Activated CD4-positive, alpha-beta T cell treated with anti-CD3 and anti-CD28 coated beads, Interleukin-2, amount 10 ng/mL, durations not matched to agents 7 days and 5 days (primary cell): ENCODE data around the gene FBXO9. TPM values are rescaled to one million over a fixed set of nuclear protein-coding genes. Genes with fewer than 3 reads are reported as not detected.

Experiments
- CTCF ChIA-PET: fragments of 350-600 bp; sonication (Branson Sonifier 250); formaldehyde crosslinking; loops from one replicate; lab custom pipeline; 2021; ENCODE audit warnings: antibody characterized with exemption; lab: Charles Lee
- POLR2A ChIA-PET: fragments of 350-600 bp; sonication (Branson Sonifier 250); formaldehyde crosslinking; loops from one replicate; lab custom pipeline; 2021; ENCODE audit warnings: antibody characterized with exemption; lab: Charles Lee
- DNase-seq: peaks from one replicate; pipeline ENCODE4 v3.0.0-alpha.2; 2020
- H3K27ac Mint-ChIP-seq: one replicate; pipeline ENCODE4 v1.8.0; 2021; ENCODE audit warnings: mild to moderate bottlenecking, moderate library complexity, mixed read lengths
- H3K27me3 Mint-ChIP-seq: one replicate; pipeline ENCODE4 v1.8.0; 2021; ENCODE audit warnings: mixed read lengths
- H3K36me3 Mint-ChIP-seq: one replicate; pipeline ENCODE4 v1.8.0; 2021; ENCODE audit warnings: low read depth, mixed read lengths
- H3K4me1 Mint-ChIP-seq: one replicate; pipeline ENCODE4 v1.8.0; 2021; ENCODE audit warnings: mixed read lengths
- H3K4me3 Mint-ChIP-seq: one replicate; pipeline ENCODE4 v1.8.0; 2021; ENCODE audit warnings: mild to moderate bottlenecking, moderate library complexity, mixed read lengths
- H3K9me3 Mint-ChIP-seq: one replicate; pipeline ENCODE4 v1.8.0; 2021; ENCODE audit warnings: mixed read lengths
- total RNA-seq, 2 experiments: library from RNA; stranded (reverse); gene quantifications; one replicate each; pipeline ENCODE4 v1.2.3, GENCODE V29; 2021

The FBXO9 gene
- total RNA-seq, 2 experiments from 2014 or later = 72.9 to 88.1 TPM

DNA sequence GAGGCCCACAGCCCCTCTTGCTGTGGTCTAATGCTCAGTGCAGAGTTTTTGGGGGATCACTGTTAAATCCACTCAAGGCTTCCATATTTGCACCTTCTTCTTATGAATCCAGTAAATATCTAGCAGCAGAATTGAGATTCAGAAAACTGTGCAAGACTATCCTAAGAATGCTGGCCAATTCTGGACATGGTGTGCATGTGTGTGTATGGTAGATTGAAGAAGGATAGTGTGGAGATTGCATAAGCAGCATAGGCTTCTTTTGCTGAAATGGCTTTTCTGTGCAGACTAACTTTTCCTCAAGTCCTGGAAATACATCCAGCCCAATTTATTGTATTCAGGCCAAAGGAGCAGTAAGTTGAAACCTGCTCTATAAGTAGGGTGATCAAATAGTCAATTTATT lies 39.7 kb downstream of the FBXO9 start:
- DNase-seq = no peak
- Mint-ChIP-seq H3K27ac (no peak overlapping the region), H3K4me3 (no peak overlapping the region), H3K27me3 (no peaks in the 10 kb centered on the region), H3K36me3 (peaks cover 12% of the 10 kb centered on the region), H3K9me3 (no peaks in the 10 kb centered on the region), H3K4me1 (peaks cover 6% of the 10 kb centered on the region)
- ChIA-PET CTCF (interaction anchor here (0.9 kb wide), 1 partner anchor 375 kb away, joined by 6 read pairs; no protein-coding TSS in a partner anchor), POLR2A (no interaction called here)

GRCh38 chr6:53107091-53107490 lies 41.9 kb downstream of the FBXO9 start:
- H3K27ac Mint-ChIP-seq = no peak overlapping the region
- DNase-seq = no peak
- H3K9me3 Mint-ChIP-seq = no peaks in the 10 kb centered on the region
- peaks cover 11% of the 10 kb centered on the region for H3K4me1 Mint-ChIP-seq
- ChIA-PET POLR2A (no interaction called here), CTCF (interaction anchor here (1.0 to 1.3 kb wide), 2 partner anchors 11 to 38 kb away, joined by 3 to 4 read pairs; no protein-coding TSS in a partner anchor)
- no peaks in the 10 kb centered on the region for H3K27me3 Mint-ChIP-seq
- no peak overlapping the region for H3K4me3 Mint-ChIP-seq
- H3K36me3 Mint-ChIP-seq = peaks cover 3% of the 10 kb centered on the region

DNA sequence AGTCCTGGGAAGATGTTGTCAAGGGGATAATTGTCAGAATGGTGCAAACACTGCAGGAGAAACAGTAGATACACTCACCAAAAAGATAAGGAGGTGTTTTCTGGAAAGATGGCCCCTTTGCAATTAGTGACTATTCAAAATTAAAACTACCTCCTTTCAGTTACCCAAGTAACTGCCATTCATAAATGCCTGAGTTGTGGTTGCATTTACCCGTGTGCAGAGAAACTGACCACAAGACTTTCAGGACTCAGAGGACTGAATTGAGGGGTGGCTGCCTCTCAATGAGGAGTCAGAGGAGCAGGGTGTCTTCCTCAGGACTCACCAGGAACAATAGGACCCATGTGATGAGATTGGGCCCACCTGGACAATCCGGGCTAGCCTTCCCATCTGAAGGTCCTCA lies 44.4 kb downstream of the FBXO9 start:
- Mint-ChIP-seq H3K9me3 (no peaks in the 10 kb centered on the region), H3K4me3 (no peak overlapping the region), H3K27ac (no peak overlapping the region), H3K27me3 (no peaks in the 10 kb centered on the region), H3K36me3 (no peaks in the 10 kb centered on the region), H3K4me1 (peaks cover 21% of the 10 kb centered on the region)
- ChIA-PET POLR2A (no interaction called here), CTCF (no interaction called here)
- no peak for DNase-seq

GRCh38 chr6:53111865-53112264 lies 46.7 kb downstream of the FBXO9 start:
- DNase-seq = no peak
- CTCF ChIA-PET = interaction anchor here (0.7 to 1.0 kb wide), 2 partner anchors 103 to 253 kb away, joined by 3 to 5 read pairs; no protein-coding TSS in a partner anchor
- Mint-ChIP-seq H3K36me3 (no peaks in the 10 kb centered on the region), H3K4me1 (peaks cover 21% of the 10 kb centered on the region), H3K4me3 (no peak overlapping the region), H3K9me3 (no peaks in the 10 kb centered on the region), H3K27me3 (peaks cover 2% of the 10 kb centered on the region), H3K27ac (no peak overlapping the region)
- POLR2A ChIA-PET = interaction anchor here (0.6 kb wide), 1 partner anchor 790 kb away, joined by 3 read pairs; no protein-coding TSS in a partner anchor

DNA sequence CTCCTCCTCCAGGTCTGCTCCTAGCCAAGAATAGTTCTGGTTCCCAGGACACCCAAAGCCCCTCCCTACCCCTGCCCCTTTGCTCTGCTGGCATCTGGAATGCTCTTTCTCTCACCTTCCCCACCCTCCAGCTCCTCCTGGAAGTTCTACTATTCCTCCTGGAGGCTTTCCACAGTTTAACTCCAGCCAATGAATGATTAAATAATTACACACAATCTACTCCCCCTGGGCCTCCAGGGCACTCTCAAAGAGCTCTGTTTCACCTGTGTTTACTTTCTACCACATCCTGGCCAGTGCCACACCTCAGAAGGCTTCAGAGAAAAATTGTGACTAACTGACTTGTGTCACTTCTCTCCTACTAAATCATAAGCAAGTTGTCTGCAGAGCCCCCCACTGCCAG lies 47.2 kb downstream of the FBXO9 start:
- H3K9me3 Mint-ChIP-seq = no peaks in the 10 kb centered on the region
- H3K27ac Mint-ChIP-seq = peak overlapping the region; percentile 84
- POLR2A ChIA-PET = interaction anchor here (0.6 kb wide), 1 partner anchor 789 kb away, joined by 3 read pairs; no protein-coding TSS in a partner anchor
- H3K4me1 Mint-ChIP-seq = peaks cover 21% of the 10 kb centered on the region
- CTCF ChIA-PET = interaction anchor here (0.7 kb wide), 1 partner anchor 103 kb away, joined by 3 read pairs; no protein-coding TSS in a partner anchor
- H3K27me3 Mint-ChIP-seq = peaks cover 2% of the 10 kb centered on the region
- peak; percentile 21 for DNase-seq
- H3K4me3 Mint-ChIP-seq = no peak overlapping the region
- no peaks in the 10 kb centered on the region for H3K36me3 Mint-ChIP-seq

- Mint-ChIP-seq H3K36me3 (no peaks in the 10 kb centered on the region), H3K27me3 (peaks cover 2% of the 10 kb centered on the region), H3K27ac (peak overlapping the region; percentile 84), H3K9me3 (no peaks in the 10 kb centered on the region), H3K4me3 (no peak overlapping the region), H3K4me1 (peaks cover 21% of the 10 kb centered on the region)
- DNase-seq = no peak
- ChIA-PET POLR2A (no interaction called here), CTCF (no interaction called here)
Measured at GRCh38 chr6:53112871-53113270, 47.7 kb downstream of the FBXO9 start.

- Mint-ChIP-seq H3K36me3 (no peaks in the 10 kb centered on the region), H3K9me3 (no peaks in the 10 kb centered on the region), H3K4me3 (no peak overlapping the region), H3K27ac (no peak overlapping the region), H3K27me3 (peaks cover 2% of the 10 kb centered on the region), H3K4me1 (peaks cover 21% of the 10 kb centered on the region)
- CTCF ChIA-PET = interaction anchor here (0.6 kb wide), 1 partner anchor 290 kb away, joined by 3 read pairs; no protein-coding TSS in a partner anchor
- DNase-seq = no peak
- POLR2A ChIA-PET = interaction anchor here (0.5 kb wide), 1 partner anchor 177 kb away, joined by 3 read pairs; no protein-coding TSS in a partner anchor
Measured at GRCh38 chr6:53113742-53114141, 48.5 kb downstream of the FBXO9 start.

GRCh38 chr6:53115113-53115512 lies 49.9 kb downstream of the FBXO9 start:
- Mint-ChIP-seq H3K9me3 (no peaks in the 10 kb centered on the region), H3K27me3 (peaks cover 4% of the 10 kb centered on the region), H3K27ac (no peak overlapping the region), H3K36me3 (no peaks in the 10 kb centered on the region), H3K4me1 (peaks cover 14% of the 10 kb centered on the region), H3K4me3 (no peak overlapping the region)
- DNase-seq = no peak
- ChIA-PET POLR2A (no interaction called here), CTCF (no interaction called here)

- no peak for DNase-seq
- peaks cover 10% of the 10 kb centered on the region for H3K4me1 Mint-ChIP-seq
- H3K9me3 Mint-ChIP-seq = no peaks in the 10 kb centered on the region
- ChIA-PET POLR2A (no interaction called here), CTCF (no interaction called here)
- H3K27me3 Mint-ChIP-seq = peaks cover 4% of the 10 kb centered on the region
- H3K27ac Mint-ChIP-seq = no peak overlapping the region
- H3K4me3 Mint-ChIP-seq = no peak overlapping the region
- H3K36me3 Mint-ChIP-seq = no peaks in the 10 kb centered on the region
Measured at GRCh38 chr6:53115741-53116140, 50.5 kb downstream of the FBXO9 start.

- H3K4me1 Mint-ChIP-seq = no peaks in the 10 kb centered on the region
- POLR2A ChIA-PET = no interaction called here
- no peak overlapping the region for H3K27ac Mint-ChIP-seq
- no peaks in the 10 kb centered on the region for H3K9me3 Mint-ChIP-seq
- H3K27me3 Mint-ChIP-seq = peaks cover 4% of the 10 kb centered on the region
- no peaks in the 10 kb centered on the region for H3K36me3 Mint-ChIP-seq
- DNase-seq = no peak
- CTCF ChIA-PET = no interaction called here
- no peak overlapping the region for H3K4me3 Mint-ChIP-seq
Measured at GRCh38 chr6:53119349-53119748, 54.1 kb downstream of the FBXO9 start.

DNA sequence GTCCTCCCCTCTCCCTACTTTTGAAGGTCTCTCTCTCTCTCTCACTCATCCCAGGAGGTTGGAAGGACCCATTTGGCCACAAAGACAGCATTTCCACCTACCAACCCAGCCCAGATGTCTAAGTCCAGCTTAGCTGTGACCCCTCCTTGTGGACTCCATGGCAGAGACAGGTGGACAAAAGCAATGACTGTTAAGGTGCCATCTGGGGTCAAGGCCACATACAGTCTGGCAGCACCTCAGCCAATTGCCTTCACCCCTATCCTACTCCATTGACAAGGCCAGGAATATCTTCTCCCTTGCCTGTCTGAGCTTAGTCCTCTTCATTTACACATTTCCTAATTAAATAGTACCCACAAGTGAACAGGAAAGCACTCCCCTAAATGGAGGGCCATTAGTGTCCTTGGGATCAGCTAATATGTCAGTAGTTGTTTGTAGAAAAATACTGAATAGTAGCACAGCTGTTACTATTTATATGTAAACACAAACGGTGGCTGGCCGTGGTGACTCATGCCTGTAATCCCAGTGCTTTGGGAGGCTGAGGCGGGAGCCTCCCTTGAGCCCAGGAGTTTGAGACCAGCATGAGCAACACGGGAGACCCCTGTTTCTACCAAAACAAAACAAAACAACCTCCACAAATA lies 54.7 kb downstream of the FBXO9 start:
- H3K36me3 Mint-ChIP-seq = no peaks in the 10 kb centered on the region
- H3K4me3 Mint-ChIP-seq = no peak overlapping the region
- no peak overlapping the region for H3K27ac Mint-ChIP-seq
- no peak for DNase-seq
- no peaks in the 10 kb centered on the region for H3K4me1 Mint-ChIP-seq
- ChIA-PET CTCF (no interaction called here), POLR2A (no interaction called here)
- peaks cover 4% of the 10 kb centered on the region for H3K27me3 Mint-ChIP-seq
- H3K9me3 Mint-ChIP-seq = no peaks in the 10 kb centered on the region

GRCh38 chr6:53124131-53124800 lies 59.1 kb downstream of the FBXO9 start:
- H3K4me3 Mint-ChIP-seq = no peak overlapping the region
- CTCF ChIA-PET = no interaction called here
- no peaks in the 10 kb centered on the region for H3K4me1 Mint-ChIP-seq
- DNase-seq = no peak
- no peaks in the 10 kb centered on the region for H3K36me3 Mint-ChIP-seq
- H3K9me3 Mint-ChIP-seq = no peaks in the 10 kb centered on the region
- no peak overlapping the region for H3K27ac Mint-ChIP-seq
- POLR2A ChIA-PET = no interaction called here
- H3K27me3 Mint-ChIP-seq = peaks cover 11% of the 10 kb centered on the region

DNA sequence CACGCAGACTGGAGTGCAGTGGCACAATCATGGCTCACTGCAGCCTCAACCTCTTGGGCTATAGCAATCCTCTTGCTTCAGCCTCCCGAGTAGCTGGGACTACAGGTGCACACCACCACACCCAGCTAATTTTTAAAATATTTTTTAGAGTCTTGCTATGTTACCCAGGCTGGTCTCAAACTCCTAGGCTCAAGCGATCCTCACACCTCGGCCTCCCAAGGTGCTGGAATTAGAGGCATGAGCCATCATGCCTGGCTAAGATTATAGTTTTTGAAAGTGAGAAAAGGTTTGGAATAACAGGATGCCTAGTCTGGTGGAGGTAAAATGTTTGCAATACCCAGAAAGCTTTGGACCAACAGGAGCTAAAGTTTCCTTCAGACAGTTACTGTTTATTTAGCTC lies 60.1 kb downstream of the FBXO9 start:
- Mint-ChIP-seq H3K36me3 (no peaks in the 10 kb centered on the region), H3K27ac (no peak overlapping the region), H3K9me3 (no peaks in the 10 kb centered on the region), H3K4me1 (no peaks in the 10 kb centered on the region), H3K4me3 (no peak overlapping the region), H3K27me3 (peaks cover 15% of the 10 kb centered on the region)
- POLR2A ChIA-PET = no interaction called here
- DNase-seq = no peak
- CTCF ChIA-PET = no interaction called here
